Astrocyte of the hippocampus (primary cell): ENCODE data around the gene ZIC4.

Experiments
- DNase-seq: peaks from one replicate; pipeline ENCODE4 v3.0.0; 2011; ENCODE audit warnings: low read depth, low spot score

The ZIC4 gene

DNA sequence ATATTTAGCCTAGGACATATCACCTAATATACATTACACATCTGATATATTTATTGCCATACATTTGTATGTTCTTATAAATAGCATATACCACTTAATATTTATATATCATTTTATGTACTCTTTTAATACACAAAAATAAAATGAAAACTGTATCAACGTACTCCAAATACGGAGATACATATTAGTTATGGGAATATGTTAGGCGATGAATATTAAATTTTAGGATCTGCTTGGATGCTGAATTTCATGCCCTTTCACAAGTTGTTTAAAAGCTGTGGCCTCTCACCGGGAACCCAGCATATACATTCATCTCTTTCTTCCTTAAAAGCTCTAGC, 50.6 kb downstream of the ZIC4 start:
- DNase-seq = no peak

DNA sequence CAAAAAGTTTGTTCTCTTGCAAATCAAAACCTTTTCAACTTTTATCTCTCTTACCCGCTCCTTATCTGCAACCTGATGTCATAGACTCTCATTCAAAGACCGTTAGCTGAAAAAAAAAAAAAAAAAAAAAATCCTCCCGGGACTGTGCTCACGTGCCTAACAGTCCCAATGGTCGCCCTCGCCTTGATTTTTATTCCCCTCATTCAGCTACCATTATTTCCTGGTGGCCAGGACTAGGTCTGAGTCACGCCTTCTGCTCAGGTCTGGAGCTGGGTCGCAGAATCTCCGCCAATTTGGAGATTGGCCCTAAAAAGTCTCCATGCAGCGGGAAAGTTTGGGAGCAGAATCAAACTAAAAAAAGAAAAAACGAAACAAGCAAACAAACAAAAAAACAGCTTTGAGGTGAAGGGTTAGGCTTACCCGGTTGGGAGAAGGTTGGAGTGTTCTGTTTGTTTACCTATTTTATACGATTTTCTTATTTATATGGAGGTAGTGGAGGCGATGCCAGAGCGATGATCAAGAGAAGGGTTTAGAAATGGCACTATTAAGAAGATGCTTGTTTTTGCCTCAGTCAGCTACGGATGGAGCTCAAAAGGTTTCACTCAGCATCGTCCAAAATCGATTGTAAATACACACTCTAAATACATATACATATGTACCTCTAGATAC, 51.1 kb downstream of the ZIC4 start:
- no peak for DNase-seq

DNA sequence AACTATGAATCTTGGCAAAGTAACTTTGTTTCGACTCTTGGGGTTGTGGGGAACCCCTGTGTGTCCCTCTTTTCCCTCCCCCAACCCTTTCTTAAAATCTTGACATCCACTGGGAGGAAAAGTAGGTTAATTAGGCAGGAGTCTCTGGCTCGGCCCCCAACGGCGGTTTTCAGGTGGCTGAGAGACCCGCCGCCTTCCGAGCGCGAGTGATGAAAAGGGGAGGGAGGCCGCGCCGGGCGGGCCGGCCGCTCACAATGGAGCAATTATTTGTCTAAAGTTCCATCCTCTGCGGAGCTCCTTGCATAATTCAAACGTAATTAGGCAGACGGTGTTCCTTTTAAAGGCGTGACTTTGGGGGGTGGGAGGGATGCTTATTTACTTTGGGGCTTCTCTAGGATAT, 51.7 kb downstream of the ZIC4 start:
- no peak for DNase-seq

DNA sequence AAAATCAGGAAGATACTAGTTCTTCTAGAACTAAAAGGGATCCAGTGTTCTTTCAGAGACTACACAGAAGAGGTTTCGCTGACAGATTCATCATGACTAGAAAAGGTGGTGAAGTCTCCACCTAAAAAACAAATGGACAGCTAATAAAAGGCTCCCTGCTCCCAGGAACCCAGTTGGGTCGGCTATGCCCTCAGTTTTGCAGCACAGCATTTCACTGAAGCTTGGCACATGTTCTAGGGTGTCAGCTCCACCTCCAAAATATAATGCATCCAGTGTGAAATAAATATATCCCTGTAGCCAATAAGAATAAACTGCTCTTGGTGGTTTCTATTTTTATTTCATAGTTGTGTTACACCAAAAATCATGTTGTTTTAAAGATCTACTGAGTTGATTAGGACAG, 55.0 kb downstream of the ZIC4 start:
- no peak for DNase-seq

DNA sequence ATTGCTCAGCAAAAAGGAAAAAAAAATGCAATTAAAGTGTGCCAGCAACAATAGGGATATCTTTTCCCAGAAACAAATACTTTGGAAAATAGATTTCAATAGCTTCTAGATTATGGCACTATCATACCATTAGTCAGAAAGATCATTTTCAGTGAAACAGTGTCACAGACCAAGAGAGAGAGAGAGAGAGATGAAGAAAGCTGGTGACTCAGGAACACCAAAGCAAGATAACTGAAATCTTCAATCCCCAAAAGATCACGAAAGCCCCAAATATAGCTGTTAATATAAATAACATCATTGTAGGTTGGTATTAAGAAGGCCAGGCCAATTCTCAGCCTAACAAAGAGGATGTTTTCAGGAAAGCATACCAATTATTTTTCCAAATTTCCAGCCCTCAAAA, 57.4 kb downstream of the ZIC4 start:
- no peak for DNase-seq

DNA sequence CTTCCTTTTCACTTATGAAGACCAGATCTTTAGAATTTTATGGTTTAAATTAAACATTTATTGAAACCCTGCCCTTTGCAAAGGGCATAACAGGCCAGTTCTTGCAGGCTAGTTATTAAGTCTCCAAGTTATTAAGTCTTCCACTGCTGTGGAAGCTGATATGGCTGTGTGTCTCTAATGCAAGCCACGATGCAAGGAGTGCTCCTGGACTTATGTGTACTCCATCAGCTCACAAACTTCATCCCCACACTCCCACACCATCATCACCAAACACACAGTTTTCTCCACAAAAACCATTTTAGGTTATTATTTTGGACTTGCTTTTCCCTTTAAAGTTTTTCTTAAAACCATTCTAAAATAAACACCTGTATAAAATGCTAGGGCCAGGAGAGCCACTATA, 62.4 kb downstream of the ZIC4 start:
- no peak for DNase-seq

DNA sequence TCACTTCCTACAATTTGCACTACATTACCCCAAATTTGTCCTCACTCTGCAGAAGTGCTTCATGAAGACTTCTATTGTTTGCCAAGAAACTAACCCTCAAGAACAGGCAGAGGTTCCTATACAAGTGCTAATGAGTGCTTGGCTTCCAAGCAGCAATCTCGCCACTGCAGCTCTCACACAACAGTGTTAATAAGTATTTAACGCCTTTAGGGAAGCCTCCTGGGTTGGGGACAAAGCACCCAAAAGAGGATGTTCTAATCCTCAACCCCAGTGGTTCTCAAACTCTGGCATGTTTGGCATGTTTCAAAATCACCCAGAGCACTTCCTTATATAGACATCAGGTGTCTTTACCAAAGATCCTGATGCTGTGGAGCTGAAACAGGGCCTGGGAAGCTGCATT, 64.6 kb downstream of the ZIC4 start:
- no peak for DNase-seq

DNA sequence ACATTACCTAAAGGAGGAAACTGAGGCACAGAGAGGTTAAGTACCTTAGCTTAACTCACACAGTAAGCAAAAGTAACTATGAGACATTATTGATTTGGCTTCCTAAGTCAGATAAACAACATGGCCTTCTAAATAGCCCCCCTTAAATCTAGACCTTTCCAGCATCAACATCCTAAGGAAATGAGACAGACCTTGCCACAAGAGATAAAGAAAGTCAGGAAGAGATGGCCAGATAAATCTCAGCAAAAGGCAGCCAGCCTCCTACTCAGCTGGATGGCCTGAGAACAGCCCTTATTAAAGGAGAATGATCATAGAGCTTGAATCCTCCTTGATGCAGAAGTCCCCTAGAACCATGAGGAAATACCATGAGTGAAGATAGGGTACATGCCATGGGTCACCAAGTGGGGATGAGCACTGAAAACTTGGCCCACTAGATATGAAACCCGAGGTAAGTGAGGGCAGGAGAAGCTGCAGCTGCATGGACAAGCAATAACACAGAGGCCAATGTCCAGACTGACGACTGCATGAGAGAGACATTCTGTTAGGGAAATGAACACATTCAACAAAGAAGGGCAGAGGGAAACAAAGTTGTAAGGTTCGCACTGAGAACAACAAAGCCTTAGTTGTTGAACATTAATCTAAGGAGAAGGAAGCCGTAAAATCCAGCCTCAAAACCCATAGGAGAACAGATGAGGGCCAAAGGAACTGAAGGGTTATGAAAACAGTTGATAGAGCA, 69.6 kb downstream of the ZIC4 start:
- no peak for DNase-seq
